ENCODE results near the gene DIDO1.

GRCh38 chr20:62850333-62850974 lies 75.9 kb downstream of the DIDO1 start:
- no peak for TF ChIP-seq CTCF (IDR thresholded peaks at IDR 0.05)
- TF ChIP-seq POLR2A (IDR thresholded peaks at IDR 0.05), result no peak

Data from Peyer's patch (tissue), 4 donors.